NCI-H2171 treated with DMSO at 0.1 percent for 48 hours (cell line): ENCODE measurements around the gene COL15A1.

Experiments used
- DNase-seq: peaks from one replicate; lab custom pipeline; 2025; lab: John Stamatoyannopoulos, UW

COL15A1 gene

GRCh38 chr9:98973171-98973570 is 29.5 kb downstream of the COL15A1 start:
- DNase-seq = no peak

- no peak for DNase-seq
Observed at GRCh38 chr9:98973576-98973975, 29.9 kb downstream of the COL15A1 start.

- no peak for DNase-seq
Observed at GRCh38 chr9:98974106-98974505, 30.4 kb downstream of the COL15A1 start.

GRCh38 chr9:98974554-98974953 is 30.8 kb downstream of the COL15A1 start:
- DNase-seq = no peak

GRCh38 chr9:98974994-98975712 is 31.4 kb downstream of the COL15A1 start:
- DNase-seq = peak; percentile 71

- DNase-seq = peak; percentile 3
Observed at GRCh38 chr9:98975838-98976237, 32.1 kb downstream of the COL15A1 start.

GRCh38 chr9:98977246-98977714 is 33.6 kb downstream of the COL15A1 start:
- no peak for DNase-seq

GRCh38 chr9:98977813-98978212 is 34.1 kb downstream of the COL15A1 start:
- DNase-seq = no peak

GRCh38 chr9:98978231-98978681 is 34.5 kb downstream of the COL15A1 start:
- peak; percentile 39 for DNase-seq

- peak; percentile 13 for DNase-seq
Observed at GRCh38 chr9:98980291-98980690, 36.6 kb downstream of the COL15A1 start.

- DNase-seq = no peak
Observed at GRCh38 chr9:98983295-98984268, 39.9 kb downstream of the COL15A1 start.

- DNase-seq = no peak
Observed at GRCh38 chr9:98985596-98985995, 41.9 kb downstream of the COL15A1 start.

- no peak for DNase-seq
Observed at GRCh38 chr9:98986866-98987651, 43.4 kb downstream of the COL15A1 start.

- no peak for DNase-seq
Observed at GRCh38 chr9:98989036-98990000, 45.6 kb downstream of the COL15A1 start.

- DNase-seq = no peak
Observed at GRCh38 chr9:98990181-98990870, 46.6 kb downstream of the COL15A1 start.

GRCh38 chr9:98992107-98992884 is 48.6 kb downstream of the COL15A1 start:
- DNase-seq = no peak

- no peak for DNase-seq
Observed at GRCh38 chr9:98992885-98993569, 49.3 kb downstream of the COL15A1 start.

- DNase-seq = no peak
Observed at GRCh38 chr9:98993570-98993945, 49.9 kb downstream of the COL15A1 start.
